H1 (cell line): ENCODE results near the gene GPR15. TPM values are rescaled to one million over a fixed set of nuclear protein-coding genes. Genes with fewer than 3 reads are reported as not detected.

Source experiments
- CBX8 ChIP-seq: fragments of 300-800, 300-1000 bp; sonication (generic); IDR thresholded peaks from 2 replicates; pipeline ENCODE4 v1.7.1; 2016; ENCODE audit warnings: low read depth, low read length, borderline replicate concordance
- CHD1 ChIP-seq: IDR thresholded peaks from 2 replicates; pipeline ENCODE4 v1.6.1; 2012; ENCODE audit warnings: low read depth, low read length, improper control_type of control experiment
- CTCF ChIP-seq, 3 experiments: IDR thresholded peaks; 1 replicate in 2 of 3; 2 replicates in 1 of 3; pipeline versions ENCODE4 v1.5.1 to v1.6.1; 2011; ENCODE audit warnings: low read length in 3 of 3, mild to moderate bottlenecking in 3 of 3, inconsistent platforms in 2 of 3, low read depth in 1 of 3, moderate library complexity in 1 of 3; ENCODE audit not compliant: insufficient read depth in 1 of 3; ENCODE audit errors: control extremely low read depth in 1 of 3
- EGR1 ChIP-seq: IDR thresholded peaks from 2 replicates; pipeline ENCODE4 v1.6.1; 2011; ENCODE audit warnings: low read depth, low read length, borderline replicate concordance
- EP300 ChIP-seq, 2 experiments: IDR thresholded peaks; 1 replicate in 1 of 2; 2 replicates in 1 of 2; pipeline ENCODE4 v1.6.1; 2011 to 2012; ENCODE audit warnings: low read depth in 2 of 2, low read length in 2 of 2, mild to moderate bottlenecking in 2 of 2, borderline replicate concordance in 1 of 2, inconsistent platforms in 1 of 2, moderate library complexity in 1 of 2
- KDM5A ChIP-seq: fragments of 200-600 bp; IDR thresholded peaks from 2 replicates; pipeline ENCODE4 v1.7.1; 2012; ENCODE audit warnings: mild to moderate bottlenecking, low read length, inconsistent platforms, mixed read lengths
- polyA plus RNA-seq, 7 experiments: library from polyadenylated mRNA; depleted of rRNA in 3 of 7; stranded (reverse) in 5 of 7; unstranded in 2 of 7; fragments of >200 nt in 5 of 7; fragments of 200-250 nt in 2 of 7; gene quantifications; 1 replicate in 5 of 7; 2 replicates in 1 of 7; 4 replicates in 1 of 7; pipeline versions ENCODE4 v1.2.1 to v1.2.3, GENCODE V29; 2011 to 2013; ENCODE audit warnings: missing spikeins in 2 of 7, mixed read lengths in 2 of 7
- total RNA-seq: library from RNA; stranded (reverse); fragmentation: NEBNext Ultra II Directional; extraction: Animal tissue kit (Norgen Biotek cat#: 25700); gene quantifications from 2 replicates; pipeline ENCODE4 v1.2.1, GENCODE V29; 2021

The GPR15 gene
- total and polyA plus RNA-seq, 2 of the 8 experiments (the other 6 are each of a cell fraction or from before 2014, with no cell fraction given) = not detected

GRCh38 chr3:98536456-98537017, 4.8 kb downstream of the GPR15 start (continued):
- no peak for TF ChIP-seq KDM5A
- TF ChIP-seq CHD1 = no peak
- TF ChIP-seq CBX8 = no peak
- no peak for TF ChIP-seq EP300 (IDR thresholded peaks at IDR 0.05; ENCODE audit: borderline replicate concordance in 1 of 2, low read depth in 2 of 2, low read length in 2 of 2)
- no peak for TF ChIP-seq EGR1
- TF ChIP-seq CTCF (IDR thresholded peaks at IDR 0.05; ENCODE audit: control extremely low read depth in 1 of 3, insufficient read depth in 1 of 3, low read depth in 1 of 3, low read length in 3 of 3) = no peak
